Ascending aorta (tissue), 2 donors: ENCODE results near the gene RASA3. TPM values are rescaled to one million over a fixed set of nuclear protein-coding genes. Genes with fewer than 3 reads are reported as not detected.

Source experiments
- DNase-seq, 2 donors: peaks; one replicate each; pipeline ENCODE4 v3.0.0-alpha.2; 2019; ENCODE audit warnings: low spot score in 2 of 2
- H3K27ac ChIP-seq, 2 donors: fragments of 200-600 bp; sonication (generic); one replicate each; pipeline ENCODE4 v1.5.1; 2016 to 2017; ENCODE audit warnings: mild to moderate bottlenecking in 1 of 2
- H3K27me3 ChIP-seq: fragments of 200-600 bp; sonication (generic); one replicate; pipeline ENCODE4 v1.5.1; 2017
- H3K36me3 ChIP-seq, 2 donors: fragments of 200-600 bp; sonication (generic); one replicate each; pipeline ENCODE4 v1.5.1; 2016
- H3K4me1 ChIP-seq, 2 donors: fragments of 200-600 bp; sonication (generic); one replicate each; pipeline ENCODE4 v1.5.1; 2016 to 2017; ENCODE audit warnings: mild to moderate bottlenecking in 1 of 2
- H3K4me3 ChIP-seq, 2 donors: fragments of 200-600 bp; sonication (generic); one replicate each; pipeline ENCODE4 v1.5.1; 2016 to 2017; ENCODE audit warnings: mild to moderate bottlenecking in 1 of 2
- H3K9me3 ChIP-seq, 2 donors: fragments of 200-600 bp; sonication (generic); one replicate each; pipeline ENCODE4 v1.5.1; 2016
- CTCF ChIP-seq, 3 experiments: fragments of 200-600 bp in 2 of 3; fragments of 450-650 bp in 1 of 3; sonication (generic) in 2 of 3; IDR thresholded peaks; one replicate each; pipeline ENCODE4 v1.5.1; 2016 to 2019; ENCODE audit warnings: antibody characterized with exemption in 3 of 3, mild to moderate bottlenecking in 1 of 3, moderate library complexity in 1 of 3
- intact Hi-C: fragments of 100-400 bp; cut with DNase I; formaldehyde crosslinking; loops from one replicate; pipeline ENCODE4 v1.15.1; 2023
- total RNA-seq: library from RNA; depleted of rRNA; stranded (reverse); fragments of >200 nt; gene quantifications from one replicate; pipeline ENCODE4 v1.1.0, GENCODE V29; 2016

Gene RASA3
- total RNA-seq, 1 donor from 2014 or later: 30.7 TPM

GRCh38 chr13:113955235-113955634 is 177.2 kb downstream of the RASA3 start:
- H3K4me1 ChIP-seq: peaks cover 0 to 3% of the 10 kb centered on the region in 2 donors
- no peak overlapping the region for H3K4me3 ChIP-seq
- H3K9me3 ChIP-seq: no peaks in the 10 kb centered on the region
- no peak for DNase-seq
- H3K36me3 ChIP-seq: peaks cover 0 to 4% of the 10 kb centered on the region in 2 donors
- no peaks in the 10 kb centered on the region for H3K27me3 ChIP-seq
- intact Hi-C loops: no loop called here
- H3K27ac ChIP-seq: no peak overlapping the region
- no peak for TF ChIP-seq CTCF (IDR thresholded peaks at IDR 0.05)

- H3K27me3 ChIP-seq: no peaks in the 10 kb centered on the region
- no peak for TF ChIP-seq CTCF (IDR thresholded peaks at IDR 0.05)
- H3K9me3 ChIP-seq: no peaks in the 10 kb centered on the region
- peaks cover 0 to 3% of the 10 kb centered on the region in 2 donors for H3K4me1 ChIP-seq
- no peak overlapping the region for H3K4me3 ChIP-seq
- no peak for DNase-seq
- H3K36me3 ChIP-seq: peaks cover 0 to 4% of the 10 kb centered on the region in 2 donors
- no peak overlapping the region for H3K27ac ChIP-seq
- intact Hi-C loops: no loop called here
These were observed 178.2 kb downstream of the RASA3 start for GRCh38 chr13:113954046-113954835.

DNA sequence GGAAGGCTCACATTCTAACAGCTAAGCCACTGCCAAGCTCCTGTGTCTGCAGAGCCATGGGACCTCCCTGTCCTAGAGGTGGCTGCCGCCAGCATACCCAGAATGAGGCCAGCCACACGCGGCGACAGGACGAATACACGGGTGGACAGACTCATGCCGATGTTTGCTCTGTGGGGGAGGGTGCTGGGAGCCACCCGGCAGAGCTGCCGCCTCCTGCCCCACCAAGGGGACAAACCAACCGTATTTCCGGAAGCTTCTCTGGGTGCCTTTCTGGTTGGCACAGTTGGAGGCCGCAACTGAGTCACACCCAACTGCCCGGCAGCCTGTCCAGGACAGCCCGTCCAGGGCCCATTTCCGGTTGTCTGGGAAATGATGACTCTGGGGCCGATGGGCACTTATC is 178.9 kb downstream of the RASA3 start:
- H3K9me3 ChIP-seq: no peaks in the 10 kb centered on the region
- intact Hi-C loops: no loop called here
- no peak for DNase-seq
- no peaks in the 10 kb centered on the region for H3K27me3 ChIP-seq
- H3K4me3 ChIP-seq: no peak overlapping the region
- H3K4me1 ChIP-seq: peaks cover 0 to 3% of the 10 kb centered on the region in 2 donors
- peaks cover 0 to 4% of the 10 kb centered on the region in 2 donors for H3K36me3 ChIP-seq
- no peak overlapping the region for H3K27ac ChIP-seq
- TF ChIP-seq CTCF (IDR thresholded peaks at IDR 0.05): no peak

GRCh38 chr13:113952983-113953520 is 179.4 kb downstream of the RASA3 start:
- no peak overlapping the region for H3K27ac ChIP-seq
- no peak for DNase-seq
- no peak overlapping the region for H3K4me3 ChIP-seq
- intact Hi-C loops: no loop called here
- no peaks in the 10 kb centered on the region for H3K9me3 ChIP-seq
- TF ChIP-seq CTCF (IDR thresholded peaks at IDR 0.05): no peak
- no peaks in the 10 kb centered on the region for H3K27me3 ChIP-seq
- peaks cover 0 to 4% of the 10 kb centered on the region in 2 donors for H3K36me3 ChIP-seq
- H3K4me1 ChIP-seq: peaks cover 0 to 3% of the 10 kb centered on the region in 2 donors

DNA sequence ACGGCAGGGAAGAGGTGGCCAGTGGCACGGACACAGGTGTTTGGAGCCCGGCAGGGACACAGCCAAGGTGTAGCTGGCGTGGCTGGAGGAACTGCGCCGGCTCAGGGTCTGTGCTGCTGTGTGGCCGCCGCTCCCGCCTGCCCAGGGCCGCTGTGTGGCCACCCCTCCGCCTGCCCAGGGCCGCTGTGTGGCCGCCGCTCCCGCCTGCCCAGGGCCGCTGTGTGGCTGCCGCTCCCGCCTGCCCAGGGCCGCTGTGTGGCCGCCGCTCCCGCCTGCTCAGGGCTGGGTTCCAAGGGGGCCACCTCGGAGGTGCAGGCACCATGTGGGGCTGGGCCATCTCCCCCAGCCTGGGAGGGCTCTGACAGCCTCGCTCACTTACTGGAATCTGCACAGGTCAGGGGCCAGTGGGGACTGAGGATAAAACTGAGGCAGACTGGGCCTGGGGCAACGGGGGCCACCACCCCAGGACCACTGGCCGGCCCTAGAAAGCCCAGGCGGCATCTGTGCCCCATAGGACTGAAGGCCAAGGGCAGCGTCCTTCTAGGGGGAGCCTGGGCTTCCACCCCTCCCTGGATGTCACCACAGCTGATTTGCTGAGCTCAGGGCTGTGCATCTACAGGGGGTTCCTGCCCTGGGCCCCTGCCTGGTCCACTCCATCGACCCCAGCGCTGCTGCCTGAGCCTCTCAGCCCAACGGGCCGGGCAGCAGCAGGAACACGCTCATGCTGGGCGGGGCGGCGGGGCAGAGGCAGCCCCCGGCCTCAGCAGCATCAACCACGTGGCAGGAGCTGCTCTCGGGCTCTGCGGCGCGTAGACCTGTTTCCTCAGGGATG is 180.1 kb downstream of the RASA3 start:
- Histone ChIP-seq H3K9me3 (no peaks in the 10 kb centered on the region), H3K36me3 (peaks cover 0 to 4% of the 10 kb centered on the region in 2 donors), H3K4me3 (no peak overlapping the region), H3K27ac (no peak overlapping the region), H3K4me1 (peaks cover 0 to 3% of the 10 kb centered on the region in 2 donors), H3K27me3 (no peaks in the 10 kb centered on the region)
- TF ChIP-seq CTCF (IDR thresholded peaks at IDR 0.05): no peak
- intact Hi-C loops: no loop called here
- DNase-seq: no peak
